Fibroblast of skin of right biceps (primary cell): ENCODE data around the gene MEAK7.

Experiments used
- DNase-seq: peaks from one replicate; pipeline ENCODE4 v3.0.0-alpha.2; 2013

MEAK7 gene

DNA sequence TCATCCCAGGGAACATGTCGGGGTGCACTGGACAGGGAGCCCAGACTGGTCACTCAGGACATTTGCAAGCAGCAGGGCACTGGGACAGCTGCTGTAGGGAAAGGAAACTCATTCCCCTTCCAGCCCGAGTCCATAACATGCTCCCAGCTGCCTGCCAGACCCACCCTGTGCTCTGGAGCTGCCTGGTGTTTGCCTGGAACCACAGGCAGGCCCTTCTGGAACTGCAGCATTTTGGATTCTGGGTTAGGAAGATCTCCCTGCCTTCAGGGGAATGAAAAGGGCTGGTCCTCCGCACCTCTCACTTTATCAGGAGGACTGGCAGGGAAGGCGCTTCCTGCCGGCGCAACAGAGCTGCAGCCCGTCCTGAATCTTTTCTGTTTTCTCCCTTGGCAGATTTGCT, 41.2 kb downstream of the MEAK7 start:
- no peak for DNase-seq

DNA sequence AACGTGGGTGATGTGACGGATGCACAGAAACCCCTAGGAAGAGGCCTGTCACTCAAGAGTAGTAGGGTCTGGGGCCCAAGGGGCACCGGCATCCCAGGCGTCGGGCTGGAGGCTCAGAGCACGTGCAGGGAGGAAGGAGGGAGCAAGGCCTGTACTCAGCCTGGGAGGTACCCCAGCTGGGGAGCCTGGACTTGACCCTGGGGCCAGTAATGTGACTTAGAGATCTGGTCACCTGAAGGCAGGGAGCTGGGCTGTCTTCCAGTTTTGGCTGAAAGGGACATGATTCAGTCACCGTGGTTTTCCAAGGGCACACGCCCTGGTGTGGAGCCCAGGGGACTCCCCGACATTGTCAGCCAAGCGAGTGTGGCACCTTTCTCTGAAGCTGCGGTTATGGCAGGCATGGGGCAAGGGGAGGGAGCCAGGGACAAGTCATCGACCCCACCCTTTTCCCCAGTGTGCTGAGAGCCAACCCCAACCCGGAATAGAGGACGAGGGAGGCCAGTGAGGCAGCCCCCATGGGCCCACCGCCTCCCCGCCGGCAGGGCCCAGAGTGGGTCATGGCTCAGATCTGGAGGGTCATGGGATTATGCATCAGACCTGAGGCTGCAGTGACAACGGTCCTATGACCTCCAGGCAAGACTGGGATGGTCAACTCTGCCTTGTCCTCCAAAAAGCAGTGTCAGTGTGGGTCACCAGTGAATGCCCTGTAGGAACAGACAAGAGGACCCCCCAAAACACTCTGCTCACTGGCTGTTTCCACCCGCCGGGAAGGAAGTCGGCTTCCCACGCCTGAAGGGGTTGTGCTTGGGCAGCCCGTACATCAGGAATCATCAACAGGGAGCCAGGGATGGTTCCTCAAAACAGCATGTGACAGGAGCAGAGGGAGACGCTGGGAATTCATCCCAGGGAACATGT, 41.9 kb downstream of the MEAK7 start:
- no peak for DNase-seq

DNA sequence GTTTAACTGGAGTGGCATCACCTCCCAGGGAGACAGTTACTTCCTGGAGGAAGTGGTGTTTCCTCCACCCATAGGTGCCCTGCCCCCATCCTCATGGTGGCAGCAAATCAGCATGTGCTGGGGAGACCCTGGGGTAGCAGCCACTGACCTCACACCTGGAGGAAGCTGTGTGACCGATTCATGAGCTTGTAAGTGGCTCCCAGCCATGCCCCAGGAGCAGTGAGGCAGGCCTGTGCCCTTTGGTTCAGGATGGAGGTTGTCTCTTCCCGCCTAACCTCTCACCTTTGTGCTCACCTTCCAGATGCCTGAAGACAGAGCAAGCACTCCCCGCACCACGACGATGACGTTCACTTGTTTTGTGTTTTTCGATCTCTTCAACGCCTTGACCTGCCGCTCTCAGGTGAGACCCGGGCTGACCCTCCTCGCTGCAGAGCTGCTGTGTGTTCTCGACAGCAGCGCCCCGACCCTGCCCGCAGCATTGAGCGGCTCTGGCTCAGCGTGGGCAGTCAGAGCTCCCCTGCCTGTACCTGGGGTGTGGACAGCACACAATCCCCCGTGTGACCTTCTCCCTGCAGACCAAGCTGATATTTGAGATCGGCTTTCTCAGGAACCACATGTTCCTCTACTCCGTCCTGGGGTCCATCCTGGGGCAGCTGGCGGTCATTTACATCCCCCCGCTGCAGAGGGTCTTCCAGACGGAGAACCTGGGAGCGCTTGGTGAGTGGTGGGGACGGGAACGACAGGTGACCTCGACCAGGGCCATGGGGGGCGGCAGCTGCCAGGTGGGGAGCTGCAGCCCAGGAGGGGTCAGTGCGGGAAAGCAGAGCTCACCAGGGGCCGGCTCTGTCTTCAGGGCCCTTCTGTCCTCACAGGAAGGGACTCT, 42.8 kb downstream of the MEAK7 start:
- DNase-seq = no peak

DNA sequence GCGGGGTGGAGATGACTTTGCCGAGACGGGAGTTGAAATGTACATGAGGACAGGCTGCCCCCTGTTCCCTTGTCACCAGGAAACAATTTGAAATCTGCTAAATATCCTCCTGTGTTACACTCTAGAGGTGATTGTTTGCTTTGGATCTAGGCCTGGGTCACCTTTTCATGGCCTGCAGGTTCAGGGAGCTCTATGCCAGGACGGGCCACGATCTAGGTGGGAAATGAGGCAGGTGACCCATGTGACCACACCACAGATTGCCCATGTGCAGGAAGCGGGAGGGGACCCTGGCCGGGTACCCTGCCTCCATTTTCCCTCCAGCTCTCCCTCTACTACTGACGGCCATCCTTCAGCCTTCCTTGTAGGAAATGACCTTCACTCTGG, 43.4 kb downstream of the MEAK7 start:
- DNase-seq = no peak

DNA sequence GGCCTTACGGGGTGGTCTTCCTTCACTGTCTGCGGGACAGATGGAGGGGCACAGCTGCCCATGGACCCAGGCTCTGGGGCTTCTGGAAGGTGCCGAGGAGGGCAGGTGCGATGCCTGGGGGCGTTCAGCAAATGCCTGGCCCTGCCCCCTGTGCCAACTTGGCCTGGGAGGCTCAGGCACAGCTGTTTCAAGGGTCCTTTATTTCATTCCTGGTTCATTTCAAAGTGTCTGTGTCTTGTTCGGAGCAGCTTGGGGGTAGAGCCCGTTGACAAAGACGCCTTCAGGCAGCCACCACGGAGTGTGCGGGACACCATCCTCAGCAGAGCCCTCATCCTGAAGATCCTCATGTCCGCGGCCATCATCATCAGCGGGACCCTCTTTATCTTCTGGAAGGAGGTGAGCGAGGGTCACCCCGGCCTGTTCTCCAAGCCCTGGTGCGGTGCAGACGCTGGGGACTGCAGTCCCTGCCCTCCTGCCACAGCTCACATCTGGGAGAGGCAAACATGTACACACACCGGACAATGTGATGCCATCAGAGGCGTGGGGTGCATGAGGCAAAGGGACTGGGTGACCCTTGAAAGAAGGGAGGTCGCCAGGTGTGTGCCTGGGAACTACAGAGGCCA, 43.9 kb downstream of the MEAK7 start:
- no peak for DNase-seq

DNA sequence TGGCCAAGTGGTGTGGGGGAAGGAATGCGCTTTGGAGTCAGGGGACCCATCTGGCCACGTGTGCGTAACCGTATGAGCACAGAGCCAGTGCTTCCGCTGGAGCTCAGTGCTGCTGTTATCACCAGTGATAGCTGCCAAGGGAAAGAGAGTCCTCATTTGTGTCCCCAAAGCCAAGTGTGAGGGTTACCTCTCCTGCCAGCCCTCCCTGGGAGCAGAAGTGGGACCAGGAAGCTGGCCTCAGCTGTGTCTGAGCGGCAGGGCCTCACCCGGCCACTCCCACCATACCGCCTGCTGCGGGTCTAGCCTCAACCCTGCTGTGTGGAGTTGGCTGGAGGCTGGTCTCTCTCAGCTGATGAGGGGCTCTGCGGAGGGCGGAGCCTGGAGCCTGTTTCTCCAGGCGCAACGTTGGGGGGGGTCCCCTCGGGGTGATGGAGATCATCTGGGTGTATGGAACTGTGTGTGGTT, 44.5 kb downstream of the MEAK7 start:
- no peak for DNase-seq

DNA sequence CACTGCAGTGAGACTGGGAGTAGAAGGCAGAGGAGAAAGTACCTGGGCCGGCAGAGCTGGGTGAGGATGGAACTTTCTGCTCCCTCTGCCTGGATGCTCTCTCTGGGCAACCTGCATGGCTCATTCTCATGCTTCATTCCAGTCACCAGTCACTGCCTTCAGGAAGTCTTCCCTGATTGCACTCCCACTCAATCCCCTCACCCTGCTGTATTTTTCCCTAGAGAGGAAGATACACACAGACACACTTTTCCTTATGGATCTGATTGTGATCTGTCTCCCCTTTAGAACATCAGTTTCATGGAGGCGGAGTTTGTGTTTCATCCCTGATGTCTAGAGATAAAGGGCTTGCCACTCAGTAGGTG, 44.9 kb downstream of the MEAK7 start:
- DNase-seq = no peak

DNA sequence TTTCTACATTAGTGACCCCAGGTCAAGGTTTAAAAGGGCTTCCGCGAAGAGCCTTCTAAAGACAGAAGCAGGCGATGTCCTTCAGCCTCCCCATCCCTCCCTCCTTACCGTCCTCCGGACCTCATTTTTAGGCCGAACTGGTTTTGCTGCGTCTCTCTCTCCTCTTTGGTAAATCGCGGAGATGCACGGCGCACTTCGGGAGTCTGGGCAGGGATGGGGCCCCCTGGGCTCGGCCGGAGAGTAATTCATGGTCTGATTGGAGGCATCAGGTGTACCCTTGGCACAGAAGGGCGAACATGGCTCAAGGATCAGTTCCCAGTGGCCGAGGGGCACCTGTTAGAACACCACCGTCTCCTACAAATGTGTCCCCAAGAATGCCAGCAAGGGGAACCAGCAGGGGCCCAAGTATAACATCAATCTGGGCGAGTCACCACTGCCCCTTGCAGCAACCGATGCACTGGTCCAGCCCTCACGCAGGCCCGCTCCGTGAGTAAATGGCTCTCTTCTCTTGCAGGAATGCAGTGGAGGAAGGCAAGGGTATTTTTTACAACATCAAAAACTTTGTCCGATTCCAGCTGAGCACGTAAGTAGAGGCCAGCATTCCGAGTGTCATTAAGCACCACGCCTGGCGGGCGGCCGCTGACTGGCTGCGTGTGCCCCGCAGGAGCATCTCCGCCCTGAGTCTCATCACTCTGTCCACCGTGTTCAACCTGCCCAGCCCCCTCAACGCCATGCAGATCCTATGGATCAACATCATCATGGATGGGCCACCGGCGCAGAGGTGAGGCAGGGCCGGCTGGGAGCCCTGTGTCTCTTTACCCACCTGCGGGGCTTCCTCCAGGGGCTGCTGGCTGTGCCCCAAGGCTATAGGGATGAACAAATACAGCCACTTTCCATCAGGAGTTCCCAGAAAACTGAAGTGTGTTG, 45.6 kb downstream of the MEAK7 start:
- DNase-seq = no peak

DNA sequence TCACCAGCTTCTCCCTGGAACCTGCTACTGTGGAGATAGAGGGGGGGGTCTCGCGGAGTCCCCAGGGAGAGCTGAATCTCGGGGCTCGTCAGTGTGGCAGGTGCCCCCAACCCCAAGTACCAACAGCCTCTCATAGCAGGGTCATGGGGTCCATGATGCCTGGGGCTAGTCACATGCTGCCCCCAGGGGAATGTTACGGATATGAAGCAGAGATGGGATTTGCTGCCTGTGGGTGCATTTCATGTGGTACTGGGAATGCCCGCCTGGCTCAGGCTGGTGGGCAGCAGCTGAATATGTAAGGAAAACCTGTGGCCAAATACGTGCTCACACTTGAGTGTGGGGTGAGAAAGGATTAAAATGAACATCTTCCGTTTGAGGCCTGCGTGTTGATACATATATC, 49.4 kb downstream of the MEAK7 start:
- DNase-seq = no peak
